HL-60/S4 (cell line): ENCODE data around the gene PARP6.

Experiments used
- in situ Hi-C: fragments of 300-500 bp; cut with MboI; formaldehyde crosslinking; loops from 2 replicates; pipeline ENCODE4 v1.14.3; 2022; ENCODE audit warnings: low sequenced_read_pairs

PARP6 gene

DNA sequence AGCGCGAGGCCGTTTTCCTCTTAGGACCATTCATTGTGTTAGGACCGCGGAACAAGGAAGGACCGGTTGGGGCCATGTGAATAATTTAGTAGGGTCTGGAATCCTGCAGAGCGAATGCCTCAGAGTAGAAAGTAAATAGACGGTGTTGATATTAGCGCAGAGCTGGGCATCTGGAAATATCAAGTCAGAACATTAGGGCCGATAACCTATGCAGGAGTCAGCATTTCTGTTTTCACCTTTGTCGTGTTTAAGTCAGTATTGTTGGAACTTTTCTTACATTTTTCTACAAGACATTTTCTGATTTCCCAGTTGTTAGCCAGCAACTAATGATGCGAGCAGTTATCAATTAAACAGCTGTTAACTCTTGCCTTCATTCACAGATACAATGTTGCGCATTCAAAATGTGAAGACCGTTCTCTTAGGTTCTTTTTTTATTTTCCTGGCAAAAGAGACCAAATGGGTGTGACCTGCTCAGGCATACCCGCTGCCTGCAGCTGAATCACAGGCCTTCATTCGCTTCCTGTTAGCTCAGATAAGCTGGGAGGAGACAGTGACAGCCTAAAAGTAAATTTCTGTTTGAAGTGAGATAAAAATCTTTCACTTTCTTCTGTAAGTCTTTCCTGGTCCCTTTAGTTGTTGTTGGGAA, 40.4 kb downstream of the PARP6 start:
- in situ Hi-C loops: no loop called here

DNA sequence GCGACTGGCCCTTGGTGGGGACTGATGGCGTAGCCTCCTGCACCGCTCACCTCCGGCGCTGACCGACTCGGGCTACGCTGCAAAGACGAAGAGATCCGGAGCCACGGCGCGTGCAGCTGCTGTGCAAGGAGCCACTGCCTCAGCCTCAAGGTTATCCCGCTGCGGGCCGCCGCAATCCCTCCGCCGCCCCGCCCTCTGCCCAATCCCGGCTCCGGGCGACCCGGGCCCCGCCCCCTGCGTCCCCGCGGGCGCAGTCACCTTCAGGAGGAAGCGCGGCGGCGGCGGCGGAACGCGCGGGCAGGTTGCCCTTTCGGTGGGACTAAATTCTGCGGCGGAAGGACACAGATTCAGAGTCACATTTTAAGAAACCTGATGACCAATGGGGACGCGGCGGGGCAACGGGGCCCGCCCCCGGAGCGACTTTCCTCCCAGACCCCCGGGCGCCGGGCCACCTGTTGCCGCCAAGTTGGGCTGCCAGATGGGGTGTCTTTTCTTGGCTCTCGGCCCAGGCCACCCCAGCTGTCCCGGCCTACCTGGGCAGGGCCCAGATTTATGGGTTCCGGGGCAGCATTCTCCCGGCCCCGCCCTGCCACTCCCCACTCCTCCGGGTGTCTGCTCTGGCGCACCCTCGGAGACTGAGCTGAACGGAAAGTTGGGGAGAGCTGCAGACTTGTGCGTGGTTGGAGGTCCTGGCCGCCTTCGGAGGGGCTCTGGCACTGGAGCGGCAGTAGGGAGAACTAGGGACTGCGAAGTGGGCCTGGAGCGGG, 41.1 kb downstream of the PARP6 start, which contains the start of gene PKM:
PKM (minus strand) TSS at position 125 of the 767 bp plus-strand sequence. CDS start 12,093 bp downstream, outside the sequence.
- in situ Hi-C loops: no loop called here

DNA sequence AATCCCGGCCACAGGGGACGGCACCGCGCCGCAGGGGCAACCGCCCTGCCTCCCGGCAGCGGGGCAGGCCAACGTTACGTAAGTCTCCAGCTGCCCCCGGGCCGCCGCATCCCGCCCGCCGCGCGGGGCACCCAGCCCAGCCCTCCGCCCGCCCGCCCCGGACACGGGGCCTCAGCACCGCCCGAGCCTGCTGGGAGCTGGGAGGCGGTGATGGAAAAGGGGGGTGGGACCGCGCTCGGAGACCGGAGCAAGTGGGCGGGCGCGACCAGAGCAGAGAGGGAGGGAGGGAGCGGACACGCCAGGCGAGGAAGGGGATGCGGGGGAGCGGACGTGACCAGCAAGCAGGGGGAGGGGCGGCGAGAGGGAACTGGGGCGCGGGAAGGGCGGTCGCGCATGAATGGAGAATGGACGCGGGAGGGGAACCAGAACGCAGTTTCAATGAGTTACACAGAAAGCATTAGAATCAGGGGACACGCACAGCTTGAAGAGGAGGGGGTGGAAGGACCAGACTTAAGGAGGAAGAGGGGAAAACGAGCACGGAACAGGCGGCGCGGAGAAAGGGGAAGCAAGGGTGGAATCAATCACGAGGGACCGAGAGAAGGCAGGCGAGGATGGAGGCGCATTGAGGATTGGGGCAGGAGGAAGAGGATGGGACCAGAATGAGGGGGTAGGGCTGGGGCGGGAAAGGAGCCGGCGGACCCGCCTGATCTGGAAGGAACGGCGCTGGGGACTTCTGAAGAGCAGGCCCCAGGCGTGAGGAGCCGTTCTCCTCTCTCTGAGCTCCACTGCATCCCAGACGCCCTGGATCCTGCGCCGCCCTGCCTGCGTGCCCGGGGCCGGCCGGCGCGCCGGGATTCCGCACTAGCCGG, 41.9 kb downstream of the PARP6 start:
- in situ Hi-C loops: no loop called here

DNA sequence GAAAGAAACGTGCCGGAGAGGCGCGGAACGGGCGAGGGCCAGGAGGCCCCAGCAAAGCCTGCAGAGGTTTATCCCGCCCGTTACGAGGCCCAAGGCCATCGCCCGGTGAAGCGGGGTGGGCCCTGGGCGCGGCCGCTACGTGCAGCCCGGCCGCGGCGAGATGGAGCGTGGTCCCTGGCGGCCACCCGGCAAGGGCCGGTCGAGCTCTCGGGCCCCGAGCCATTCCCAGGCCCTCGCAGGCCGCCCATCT, 42.5 kb downstream of the PARP6 start:
- in situ Hi-C loops: no loop called here

DNA sequence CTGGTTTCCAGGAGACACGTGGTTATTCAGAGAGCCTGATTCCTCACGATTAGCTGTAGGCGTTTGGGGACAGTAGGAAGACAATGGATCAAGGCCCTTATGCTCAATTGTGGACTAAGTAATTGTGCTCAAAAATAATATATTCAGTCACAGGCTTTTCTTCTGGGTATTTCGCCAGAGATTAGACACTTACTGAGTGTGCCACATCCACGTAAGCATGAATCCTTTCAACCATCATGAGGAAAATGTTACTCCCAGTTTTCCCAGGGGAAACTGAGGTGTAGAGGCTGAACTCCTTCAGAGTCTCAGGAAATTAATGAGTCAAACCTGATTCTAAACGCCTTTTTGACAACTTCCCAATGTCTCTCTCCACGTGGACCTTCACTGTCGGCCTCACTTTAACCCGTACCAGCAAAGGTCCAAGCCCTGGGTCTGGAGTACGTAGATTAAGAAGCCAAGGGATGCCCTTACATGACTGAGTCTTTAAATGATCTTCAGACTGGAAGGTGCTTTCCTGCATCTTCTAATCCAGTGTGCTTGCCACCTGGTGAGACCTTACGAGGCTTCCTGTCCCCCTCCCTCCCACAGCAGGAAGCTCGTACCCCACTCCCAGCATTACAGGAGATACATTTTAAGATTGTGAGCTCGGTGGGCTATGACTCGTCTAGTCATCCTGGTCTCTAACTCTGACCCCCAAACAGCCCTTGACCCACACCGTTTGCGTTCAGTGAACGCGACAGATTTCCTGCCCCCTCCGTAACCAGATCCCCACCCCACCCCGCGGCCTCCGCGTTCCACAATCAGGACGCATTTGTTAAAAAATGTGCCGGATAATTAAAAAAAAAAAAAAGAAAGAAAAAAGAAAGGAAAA, 43.0 kb downstream of the PARP6 start:
- in situ Hi-C loops: no loop called here

DNA sequence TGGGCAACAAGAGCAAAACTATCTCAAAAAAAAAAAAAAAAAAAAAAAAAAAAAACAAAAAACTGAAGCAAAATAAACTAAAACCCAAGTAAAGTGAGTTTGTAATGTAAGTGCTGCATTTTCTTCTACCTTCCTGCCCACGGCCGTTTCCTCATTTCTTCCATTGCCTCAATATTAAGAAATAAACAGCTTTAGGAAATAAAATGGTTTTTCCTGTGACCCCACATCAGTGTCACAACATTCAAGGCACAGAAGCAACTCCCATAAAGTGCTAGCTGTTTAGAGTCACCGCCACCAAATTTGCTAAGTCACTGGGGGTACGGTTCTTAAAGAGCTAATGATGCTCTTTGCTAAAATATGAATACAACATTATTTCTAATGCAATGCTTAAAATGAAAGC, 44.6 kb downstream of the PARP6 start:
- in situ Hi-C loops: no loop called here

DNA sequence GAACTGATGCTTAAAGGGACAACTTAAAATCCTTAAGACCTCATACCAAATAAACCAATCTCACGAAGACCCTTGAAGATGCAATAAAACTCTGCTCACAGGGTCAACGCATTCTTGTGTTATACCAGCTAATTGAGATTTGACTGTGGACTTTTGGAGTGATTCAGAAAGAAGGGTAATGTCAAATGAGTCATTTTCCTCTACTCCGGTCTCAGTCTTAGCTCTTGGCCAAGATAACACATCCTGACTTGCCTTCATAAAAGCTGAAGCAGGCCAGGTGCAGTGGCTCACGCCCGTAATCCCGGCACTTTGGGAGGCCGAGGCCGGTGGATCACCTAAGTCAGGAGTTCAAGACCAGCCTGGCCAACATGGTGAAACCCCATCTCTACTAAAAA, 45.2 kb downstream of the PARP6 start:
- in situ Hi-C loops: no loop called here

DNA sequence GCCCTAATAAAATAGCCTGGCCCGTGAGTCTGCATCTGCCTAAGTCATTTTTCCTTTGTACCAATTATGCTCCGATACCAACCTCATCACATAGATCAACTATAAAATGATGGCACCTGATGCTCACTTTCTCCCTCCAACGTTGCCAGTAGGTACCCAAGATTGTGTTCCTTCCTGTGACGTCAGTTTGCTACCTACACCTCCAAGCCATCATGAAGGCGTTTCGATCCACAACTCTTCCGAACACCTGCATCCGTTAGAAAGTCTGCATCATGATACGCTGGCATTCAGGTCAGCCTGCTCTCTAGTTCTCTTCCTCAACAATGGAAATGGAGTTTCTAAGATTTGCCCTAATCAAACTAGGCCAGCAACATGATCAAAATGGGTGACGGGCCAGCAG, 49.1 kb downstream of the PARP6 start:
- in situ Hi-C loops: no loop called here

DNA sequence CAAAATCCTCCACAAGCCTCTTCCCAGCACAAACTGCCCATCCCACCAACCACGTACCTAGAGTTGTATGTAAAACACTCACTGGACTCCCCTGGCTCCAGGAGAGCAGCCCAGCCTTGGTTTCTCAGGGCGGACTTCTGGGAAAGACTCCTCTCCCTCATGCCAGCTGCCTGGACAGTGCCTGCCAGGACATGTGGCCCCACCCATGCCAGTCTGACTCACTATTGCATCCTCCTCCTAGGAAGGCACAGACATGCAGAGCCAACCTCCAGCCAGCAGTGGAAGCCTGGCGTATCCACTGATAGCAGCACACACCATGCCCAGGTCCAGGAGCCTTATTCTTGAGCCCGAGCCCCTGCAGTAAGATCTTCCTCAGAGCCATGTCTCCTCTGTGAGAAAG, 50.0 kb downstream of the PARP6 start:
- in situ Hi-C loops: no loop called here

DNA sequence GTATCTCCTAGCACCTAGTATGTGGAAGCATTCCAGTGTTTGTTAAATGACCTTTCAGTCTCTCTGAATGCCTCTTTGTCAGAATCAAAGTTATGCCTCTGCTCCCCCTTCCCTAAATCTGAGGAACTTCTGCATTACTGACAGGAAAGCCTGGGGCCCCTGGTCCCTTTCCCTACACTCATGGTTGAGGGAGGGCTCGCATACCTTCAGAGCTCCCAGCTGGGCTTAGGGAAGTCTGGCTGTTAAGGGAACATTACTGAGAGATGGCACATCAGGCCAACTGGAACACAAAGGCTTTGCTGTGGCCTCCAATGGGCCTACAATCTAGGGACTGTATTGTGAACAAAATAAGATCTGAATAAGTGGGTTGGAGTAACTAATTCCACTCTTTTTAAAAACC, 51.7 kb downstream of the PARP6 start:
- in situ Hi-C loops: no loop called here

DNA sequence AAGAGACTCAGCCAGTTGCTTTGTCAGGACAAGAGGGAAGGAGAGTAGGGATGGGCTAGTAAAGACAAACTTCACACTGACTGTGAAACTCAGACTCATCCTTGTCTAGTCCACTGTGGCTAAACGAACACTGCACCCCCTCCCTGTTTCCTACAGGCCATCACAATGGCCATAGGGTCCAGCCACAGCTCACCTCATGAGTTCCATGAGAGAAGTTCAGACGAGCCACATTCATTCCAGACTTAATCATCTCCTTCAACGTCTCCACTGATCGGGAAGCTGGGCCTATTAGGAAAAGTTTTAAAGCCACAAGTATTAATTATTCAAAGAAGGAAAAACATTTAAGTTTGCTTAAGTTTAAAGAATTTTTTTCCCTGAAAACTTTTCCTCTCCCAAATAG, 55.1 kb downstream of the PARP6 start:
- in situ Hi-C loops: no loop called here

DNA sequence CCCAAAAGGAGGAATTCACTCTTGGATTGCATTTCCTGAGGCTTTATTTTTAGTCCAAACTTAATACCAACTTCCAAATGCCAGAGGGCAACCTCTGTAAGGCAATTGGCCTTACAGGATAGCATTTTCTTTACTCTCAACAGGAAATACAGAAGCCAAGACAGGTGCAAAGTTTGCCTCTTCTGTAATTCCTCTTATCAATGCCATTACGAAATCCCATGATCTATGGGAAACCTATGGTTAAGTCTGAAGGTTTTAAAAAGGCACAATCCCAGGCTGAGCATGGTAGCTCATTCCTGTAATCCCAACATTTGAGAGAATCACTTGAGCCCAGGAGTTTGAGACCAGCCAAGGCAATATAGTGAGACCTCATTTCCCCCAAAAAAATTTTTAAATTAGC, 56.3 kb downstream of the PARP6 start:
- in situ Hi-C loops: no loop called here

DNA sequence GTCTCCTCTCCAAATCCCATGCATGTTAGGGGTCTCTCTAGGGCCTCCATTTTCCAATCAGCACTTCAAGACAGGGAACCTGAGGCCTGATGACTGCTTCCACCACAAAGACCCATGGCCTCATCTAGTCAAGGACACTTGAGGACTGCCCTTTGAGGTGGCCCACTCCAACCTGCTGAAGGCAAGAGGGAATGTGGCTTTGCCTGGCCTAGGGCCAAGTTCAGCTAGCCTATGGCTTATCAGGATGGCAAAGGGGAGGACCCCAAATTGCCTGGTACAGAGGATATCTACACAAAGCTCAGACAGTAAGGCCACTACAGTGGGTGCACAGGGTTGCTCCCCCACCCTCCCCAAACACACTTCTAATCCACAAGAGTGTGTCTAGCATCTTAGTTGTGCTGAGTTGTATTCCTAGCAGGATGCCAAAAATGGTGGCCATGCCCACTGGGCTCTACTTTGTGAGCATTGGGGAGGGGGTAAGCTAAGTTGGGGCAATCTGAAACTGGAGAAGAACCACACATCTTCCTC, 64.7 kb downstream of the PARP6 start:
- in situ Hi-C loops: no loop called here

DNA sequence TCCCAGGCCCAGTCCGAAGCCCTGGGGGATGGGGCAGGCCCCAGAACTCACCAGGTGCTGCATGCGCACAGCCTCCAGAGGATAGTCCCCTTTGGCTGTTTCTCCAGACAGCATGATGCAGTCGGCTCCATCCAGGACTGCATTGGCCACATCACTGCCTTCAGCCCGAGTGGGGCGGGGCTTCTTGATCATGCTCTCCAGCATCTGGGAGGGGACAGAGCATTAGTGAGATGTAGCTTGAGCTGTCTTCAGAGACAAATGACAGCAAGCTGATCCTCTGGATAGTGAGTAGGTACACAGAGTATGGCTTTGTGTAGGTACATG, 65.7 kb downstream of the PARP6 start:
- in situ Hi-C loops: no loop called here

DNA sequence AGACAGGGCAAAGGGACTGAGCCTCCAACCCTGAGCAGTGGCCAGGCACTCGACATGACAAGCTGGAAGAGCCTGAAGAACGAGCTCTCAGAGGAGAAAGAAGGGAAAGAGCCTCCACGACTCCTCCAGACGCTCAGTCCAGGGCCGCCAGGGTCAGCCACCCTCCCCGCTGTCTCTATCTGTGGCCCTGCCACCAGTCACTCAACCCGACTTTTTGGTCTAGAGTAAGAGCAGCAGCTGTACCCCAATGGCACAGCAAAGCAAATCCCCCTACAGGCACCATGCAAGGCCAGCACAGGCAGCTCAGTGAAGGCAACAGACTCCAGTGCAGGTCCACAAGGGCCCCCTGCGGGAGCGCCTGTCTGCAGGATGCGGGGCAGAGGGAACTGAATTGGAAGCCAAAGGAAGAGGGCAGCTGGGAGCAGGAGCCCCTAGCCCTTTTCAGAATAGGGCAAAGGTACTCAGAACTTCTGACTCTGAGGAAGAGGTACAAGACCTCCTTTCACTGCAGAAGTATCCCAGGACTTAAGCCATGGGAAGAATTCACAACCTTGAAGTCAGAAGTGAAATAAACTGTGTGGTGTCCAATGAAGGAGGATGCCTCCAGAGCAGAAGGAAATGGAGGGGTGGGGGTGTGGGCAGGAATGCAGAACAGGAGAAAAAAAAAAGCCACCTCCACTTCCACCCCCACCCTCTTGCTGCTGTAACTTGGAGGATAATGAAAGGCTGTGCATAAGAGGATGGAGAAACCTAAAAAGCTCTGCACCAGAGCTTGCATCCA, 66.3 kb downstream of the PARP6 start:
- in situ Hi-C loops: no loop called here

DNA sequence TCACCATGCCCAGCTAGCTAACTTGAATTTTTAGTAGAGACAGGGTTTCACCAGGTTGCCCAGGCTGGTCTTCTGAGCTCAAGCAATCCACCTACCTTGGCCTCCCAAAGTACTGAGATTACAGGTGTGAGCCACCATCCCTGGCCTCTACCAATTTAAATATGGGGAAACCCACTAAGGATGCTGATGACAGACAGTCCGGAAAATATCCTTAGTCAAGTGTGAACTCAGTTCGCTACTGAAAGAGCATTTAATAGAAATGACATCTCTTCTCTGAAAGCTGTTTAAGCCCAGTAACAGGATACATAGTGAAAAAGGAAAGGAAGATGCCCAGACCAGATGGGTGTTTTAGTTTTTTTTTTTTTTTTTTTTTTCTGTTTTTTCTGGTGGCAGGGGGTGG, 67.1 kb downstream of the PARP6 start:
- in situ Hi-C loops: no loop called here

DNA sequence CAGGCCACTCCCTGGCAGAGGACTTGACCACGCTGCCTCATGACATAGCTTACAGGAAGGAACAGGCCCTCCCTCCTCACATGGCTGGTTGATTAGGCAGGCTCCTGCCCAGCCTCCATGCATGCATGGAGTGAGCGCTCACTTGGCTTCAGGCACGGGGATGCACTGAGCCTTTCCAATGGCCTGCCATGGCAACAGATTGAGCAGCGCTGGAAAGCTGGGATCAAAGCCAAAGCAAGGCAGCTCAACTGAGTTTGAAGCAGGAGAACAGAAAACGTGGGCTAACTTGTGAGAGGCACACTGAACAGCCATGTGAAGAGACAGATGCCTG, 68.9 kb downstream of the PARP6 start:
- in situ Hi-C loops: no loop called here

DNA sequence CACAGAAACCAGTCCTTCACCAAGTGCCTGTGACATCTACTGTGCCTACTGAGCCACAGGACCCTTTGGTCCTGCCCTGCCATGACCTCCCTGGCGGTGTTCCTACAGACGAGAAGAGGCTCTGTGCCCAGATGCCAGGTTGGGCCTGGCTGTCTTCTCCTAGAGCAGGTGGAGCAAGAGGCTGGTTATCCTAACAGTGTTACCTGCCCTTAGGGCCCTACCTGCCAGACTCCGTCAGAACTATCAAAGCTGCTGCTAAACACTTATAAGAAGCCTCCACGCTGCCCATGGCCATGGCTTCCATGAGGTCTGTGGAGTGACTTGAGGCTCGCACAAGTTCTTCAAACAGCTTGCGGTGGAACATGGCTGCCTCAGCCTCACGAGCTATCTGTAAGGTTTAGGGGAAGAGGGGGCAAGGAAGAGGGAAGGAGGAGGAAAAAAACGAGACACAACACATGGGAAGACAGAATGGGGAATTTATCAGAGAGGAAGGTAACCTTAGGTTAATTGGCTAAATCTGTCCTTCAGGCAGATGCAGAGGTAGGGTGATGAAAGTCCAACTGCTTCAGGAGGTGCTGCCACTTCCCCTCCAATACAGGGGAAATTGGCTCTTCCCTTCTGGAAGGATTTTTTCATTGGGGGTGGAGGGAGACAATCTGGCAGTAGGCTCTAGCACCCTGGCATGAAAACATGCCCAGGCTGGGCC, 69.4 kb downstream of the PARP6 start:
- in situ Hi-C loops: no loop called here

DNA sequence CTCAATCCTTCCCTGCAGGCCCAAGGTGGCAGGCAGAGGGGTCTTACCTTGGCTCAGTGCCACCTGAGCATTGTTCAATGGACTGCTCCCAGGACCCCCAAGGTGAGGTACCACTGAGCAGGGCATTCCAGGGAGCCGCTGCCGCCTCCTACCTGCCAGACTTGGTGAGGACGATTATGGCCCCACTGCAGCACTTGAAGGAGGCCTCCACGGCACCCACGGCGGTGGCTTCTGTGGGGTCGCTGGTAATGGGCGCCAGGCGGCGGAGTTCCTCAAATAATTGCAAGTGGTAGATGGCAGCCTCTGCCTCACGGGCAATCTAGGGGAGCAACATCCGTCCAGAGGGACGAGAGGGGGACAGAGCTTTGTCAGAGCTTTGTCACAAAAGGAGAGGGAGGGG, 70.1 kb downstream of the PARP6 start:
- in situ Hi-C loops: no loop called here
